GM12874 (cell line): Measurements from ENCODE around the gene GRAMD2A.

Experiments
- CTCF ChIP-seq: IDR thresholded peaks from 2 replicates; pipeline ENCODE4 v1.5.1; 2011; ENCODE audit warnings: low read depth, mild to moderate bottlenecking, control low read depth, low read length, moderate library complexity; ENCODE audit not compliant: insufficient read depth

The GRAMD2A gene

DNA sequence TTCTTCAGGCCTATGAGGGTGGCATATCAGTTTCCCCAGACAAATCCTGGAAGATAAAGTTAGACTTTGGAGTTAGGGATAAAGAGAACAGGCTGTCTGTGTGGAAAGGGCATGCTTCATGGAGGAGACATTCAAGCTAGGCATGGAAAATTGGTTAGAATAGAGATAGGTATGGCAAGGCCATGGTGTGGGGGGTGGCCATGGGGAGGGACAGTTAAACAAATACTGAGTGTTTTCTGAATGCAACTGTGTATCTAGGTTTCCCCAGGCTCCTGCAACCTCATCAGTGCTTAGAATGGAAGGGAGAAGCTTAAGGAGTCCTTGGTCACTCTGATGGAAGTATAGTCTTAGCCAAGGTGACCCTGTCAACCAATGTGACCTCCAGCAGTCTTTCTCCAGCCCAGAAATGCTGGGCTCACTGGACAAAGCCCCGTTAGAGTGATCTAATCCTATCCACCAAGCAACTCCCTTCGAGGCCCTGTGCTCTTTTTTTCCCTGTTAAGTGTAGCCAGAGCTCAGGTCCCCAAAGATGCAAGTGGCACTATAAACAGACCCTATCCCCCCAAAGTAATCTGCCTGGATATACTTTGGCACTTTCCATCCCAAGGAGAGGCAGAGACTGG is 38.9 kb upstream of the GRAMD2A start:
- TF ChIP-seq CTCF, result no peak

- no peak for TF ChIP-seq CTCF
Measured at GRCh38 chr15:72235298-72235697, 37.7 kb upstream of the GRAMD2A start.

DNA sequence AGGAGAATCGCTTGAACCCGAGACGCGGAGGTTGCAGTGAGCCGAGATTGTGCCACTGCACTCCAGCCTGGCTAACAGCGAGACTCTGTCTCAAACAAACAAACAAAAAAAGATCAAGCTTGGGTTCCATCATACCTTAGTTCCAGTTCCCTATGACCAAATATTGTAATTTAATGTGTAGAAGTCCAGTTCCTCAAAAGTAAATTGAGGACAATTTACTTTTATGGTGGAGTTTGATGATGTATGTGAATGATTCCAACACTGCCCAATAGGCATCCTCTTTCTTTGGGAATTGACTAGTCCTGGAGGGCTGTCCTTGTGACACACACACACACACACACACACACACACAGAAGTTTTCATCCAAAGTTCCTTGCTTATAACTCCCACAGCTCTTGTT is 36.2 kb upstream of the GRAMD2A start:
- no peak for TF ChIP-seq CTCF

DNA sequence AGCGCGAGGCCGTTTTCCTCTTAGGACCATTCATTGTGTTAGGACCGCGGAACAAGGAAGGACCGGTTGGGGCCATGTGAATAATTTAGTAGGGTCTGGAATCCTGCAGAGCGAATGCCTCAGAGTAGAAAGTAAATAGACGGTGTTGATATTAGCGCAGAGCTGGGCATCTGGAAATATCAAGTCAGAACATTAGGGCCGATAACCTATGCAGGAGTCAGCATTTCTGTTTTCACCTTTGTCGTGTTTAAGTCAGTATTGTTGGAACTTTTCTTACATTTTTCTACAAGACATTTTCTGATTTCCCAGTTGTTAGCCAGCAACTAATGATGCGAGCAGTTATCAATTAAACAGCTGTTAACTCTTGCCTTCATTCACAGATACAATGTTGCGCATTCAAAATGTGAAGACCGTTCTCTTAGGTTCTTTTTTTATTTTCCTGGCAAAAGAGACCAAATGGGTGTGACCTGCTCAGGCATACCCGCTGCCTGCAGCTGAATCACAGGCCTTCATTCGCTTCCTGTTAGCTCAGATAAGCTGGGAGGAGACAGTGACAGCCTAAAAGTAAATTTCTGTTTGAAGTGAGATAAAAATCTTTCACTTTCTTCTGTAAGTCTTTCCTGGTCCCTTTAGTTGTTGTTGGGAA is 34.4 kb upstream of the GRAMD2A start:
- no peak for TF ChIP-seq CTCF

DNA sequence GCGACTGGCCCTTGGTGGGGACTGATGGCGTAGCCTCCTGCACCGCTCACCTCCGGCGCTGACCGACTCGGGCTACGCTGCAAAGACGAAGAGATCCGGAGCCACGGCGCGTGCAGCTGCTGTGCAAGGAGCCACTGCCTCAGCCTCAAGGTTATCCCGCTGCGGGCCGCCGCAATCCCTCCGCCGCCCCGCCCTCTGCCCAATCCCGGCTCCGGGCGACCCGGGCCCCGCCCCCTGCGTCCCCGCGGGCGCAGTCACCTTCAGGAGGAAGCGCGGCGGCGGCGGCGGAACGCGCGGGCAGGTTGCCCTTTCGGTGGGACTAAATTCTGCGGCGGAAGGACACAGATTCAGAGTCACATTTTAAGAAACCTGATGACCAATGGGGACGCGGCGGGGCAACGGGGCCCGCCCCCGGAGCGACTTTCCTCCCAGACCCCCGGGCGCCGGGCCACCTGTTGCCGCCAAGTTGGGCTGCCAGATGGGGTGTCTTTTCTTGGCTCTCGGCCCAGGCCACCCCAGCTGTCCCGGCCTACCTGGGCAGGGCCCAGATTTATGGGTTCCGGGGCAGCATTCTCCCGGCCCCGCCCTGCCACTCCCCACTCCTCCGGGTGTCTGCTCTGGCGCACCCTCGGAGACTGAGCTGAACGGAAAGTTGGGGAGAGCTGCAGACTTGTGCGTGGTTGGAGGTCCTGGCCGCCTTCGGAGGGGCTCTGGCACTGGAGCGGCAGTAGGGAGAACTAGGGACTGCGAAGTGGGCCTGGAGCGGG is 33.7 kb upstream of the GRAMD2A start, which contains the start of gene PKM:
PKM (minus strand) TSS at position 125 of the 767 bp plus-strand sequence. CDS start 12,093 bp downstream, outside the sequence.
- TF ChIP-seq CTCF, result no peak

DNA sequence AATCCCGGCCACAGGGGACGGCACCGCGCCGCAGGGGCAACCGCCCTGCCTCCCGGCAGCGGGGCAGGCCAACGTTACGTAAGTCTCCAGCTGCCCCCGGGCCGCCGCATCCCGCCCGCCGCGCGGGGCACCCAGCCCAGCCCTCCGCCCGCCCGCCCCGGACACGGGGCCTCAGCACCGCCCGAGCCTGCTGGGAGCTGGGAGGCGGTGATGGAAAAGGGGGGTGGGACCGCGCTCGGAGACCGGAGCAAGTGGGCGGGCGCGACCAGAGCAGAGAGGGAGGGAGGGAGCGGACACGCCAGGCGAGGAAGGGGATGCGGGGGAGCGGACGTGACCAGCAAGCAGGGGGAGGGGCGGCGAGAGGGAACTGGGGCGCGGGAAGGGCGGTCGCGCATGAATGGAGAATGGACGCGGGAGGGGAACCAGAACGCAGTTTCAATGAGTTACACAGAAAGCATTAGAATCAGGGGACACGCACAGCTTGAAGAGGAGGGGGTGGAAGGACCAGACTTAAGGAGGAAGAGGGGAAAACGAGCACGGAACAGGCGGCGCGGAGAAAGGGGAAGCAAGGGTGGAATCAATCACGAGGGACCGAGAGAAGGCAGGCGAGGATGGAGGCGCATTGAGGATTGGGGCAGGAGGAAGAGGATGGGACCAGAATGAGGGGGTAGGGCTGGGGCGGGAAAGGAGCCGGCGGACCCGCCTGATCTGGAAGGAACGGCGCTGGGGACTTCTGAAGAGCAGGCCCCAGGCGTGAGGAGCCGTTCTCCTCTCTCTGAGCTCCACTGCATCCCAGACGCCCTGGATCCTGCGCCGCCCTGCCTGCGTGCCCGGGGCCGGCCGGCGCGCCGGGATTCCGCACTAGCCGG is 32.8 kb upstream of the GRAMD2A start:
- TF ChIP-seq CTCF, result no peak

- TF ChIP-seq CTCF, result no peak
Measured at GRCh38 chr15:72229947-72230196, 32.3 kb upstream of the GRAMD2A start.
